Esophagus muscularis mucosa (tissue), 4 donors: Measurements from ENCODE around the gene TMEM132C.

ENCODE experiments used
- CTCF ChIP-seq, 3 experiments: fragments of 200-600 bp in 2 of 3; fragments of 450-650 bp in 1 of 3; sonication (generic) in 2 of 3; IDR thresholded peaks; one replicate each; pipeline ENCODE4 v1.5.1; 2017 to 2019; ENCODE audit warnings: antibody characterized with exemption in 3 of 3, mild to moderate bottlenecking in 2 of 3, moderate library complexity in 1 of 3
- EP300 ChIP-seq: sonication (generic); formaldehyde crosslinking; IDR thresholded peaks from one replicate; pipeline ENCODE4 v1.6.1; 2017; ENCODE audit warnings: antibody characterized with exemption
- POLR2A ChIP-seq: fragments of 450-650 bp; IDR thresholded peaks from one replicate; pipeline ENCODE4 v1.6.1; 2017; ENCODE audit warnings: antibody characterized with exemption, moderate library complexity, mild to moderate bottlenecking, low read depth
- POLR2AphosphoS5 ChIP-seq, 2 donors: sonication (generic); formaldehyde crosslinking; IDR thresholded peaks; one replicate each; pipeline ENCODE4 v1.6.1; 2017; ENCODE audit warnings: antibody characterized with exemption in 2 of 2

- TF ChIP-seq POLR2A (no peak), POLR2AphosphoS5 (IDR thresholded peaks at IDR 0.05) (no peak), CTCF (IDR thresholded peaks at IDR 0.05) (no peak), EP300 (no peak)
Observed at GRCh38 chr12:128657378-128657777, 390.4 kb downstream of the TMEM132C start.
